DMS153 treated with DMSO at 0.1 percent for 48 hours (cell line): ENCODE data around the gene GIT1.
"Not testable (repeated sequence)": the region's sequence is repeated elsewhere in the genome, so short reads cannot be mapped to it uniquely, and the experiment has no call there.

Source experiments
- DNase-seq: peaks from one replicate; lab custom pipeline; 2025; ENCODE audit not compliant: unreplicated experiment; lab: John Stamatoyannopoulos, UW

The GIT1 gene

GRCh38 chr17:29567554-29568330 is 21.7 kb downstream of the GIT1 start:
- DNase-seq, result peak; percentile 16

- no peak for DNase-seq
These were observed 22.2 kb downstream of the GIT1 start for GRCh38 chr17:29567304-29567553.

GRCh38 chr17:29566473-29567303 is 22.8 kb downstream of the GIT1 start, which contains the start of gene ABHD15:
ABHD15 (minus strand) TSS chr17:29567037; CDS start chr17:29566966, 71 bp downstream.
- peak; percentile 77 for DNase-seq

GRCh38 chr17:29565643-29566472 is 23.6 kb downstream of the GIT1 start:
- DNase-seq, result peak; percentile 46

- DNase-seq, result no peak
These were observed 25.6 kb downstream of the GIT1 start for GRCh38 chr17:29563816-29564215.

- no peak for DNase-seq
These were observed 26.8 kb downstream of the GIT1 start for GRCh38 chr17:29562615-29563014.

- no peak for DNase-seq
These were observed 27.6 kb downstream of the GIT1 start for GRCh38 chr17:29561554-29562517.

- DNase-seq, result no peak
These were observed 29.1 kb downstream of the GIT1 start for GRCh38 chr17:29560316-29560715.

GRCh38 chr17:29559640-29560039 is 29.8 kb downstream of the GIT1 start:
- DNase-seq, result no peak

- DNase-seq, result not testable (repeated sequence)
These were observed 31.3 kb downstream of the GIT1 start for GRCh38 chr17:29558139-29558538.

- no peak for DNase-seq
These were observed 31.7 kb downstream of the GIT1 start for GRCh38 chr17:29557739-29558116.

GRCh38 chr17:29557085-29557738 is 32.2 kb downstream of the GIT1 start:
- no peak for DNase-seq

- DNase-seq, result no peak
These were observed 33.6 kb downstream of the GIT1 start for GRCh38 chr17:29555840-29556239.

GRCh38 chr17:29549177-29549923 is 40.1 kb downstream of the GIT1 start:
- DNase-seq, result no peak

GRCh38 chr17:29546830-29547229 is 42.6 kb downstream of the GIT1 start:
- DNase-seq, result no peak

GRCh38 chr17:29546085-29546484 is 43.4 kb downstream of the GIT1 start:
- DNase-seq, result no peak

GRCh38 chr17:29544066-29544465 is 45.4 kb downstream of the GIT1 start:
- DNase-seq, result no peak

GRCh38 chr17:29533976-29534375 is 55.5 kb downstream of the GIT1 start:
- no peak for DNase-seq

- no peak for DNase-seq
These were observed 63.1 kb downstream of the GIT1 start for GRCh38 chr17:29526322-29526721.
